H1 (cell line): ENCODE data around the gene PLB1. TPM values are rescaled to one million over a fixed set of nuclear protein-coding genes. Genes with fewer than 3 reads are reported as not detected.

Source experiments
- CHD7 ChIP-seq: fragments of 300-600 bp; sonication (generic); IDR thresholded peaks from 2 replicates; pipeline ENCODE4 v1.7.1; 2012; ENCODE audit warnings: low read length, moderate library complexity, mild to moderate bottlenecking, inconsistent platforms; ENCODE audit not compliant: insufficient replicate concordance
- GTF2F1 ChIP-seq: IDR thresholded peaks from 2 replicates; pipeline ENCODE4 v1.6.1; 2012; ENCODE audit warnings: low read depth, low read length, improper control_type of control experiment, borderline replicate concordance
- RFX5 ChIP-seq: IDR thresholded peaks from 2 replicates; pipeline ENCODE4 v1.6.1; 2011; ENCODE audit warnings: low read depth, low read length, improper control_type of control experiment, borderline replicate concordance
- polyA plus RNA-seq, 7 experiments: library from polyadenylated mRNA; depleted of rRNA in 3 of 7; stranded (reverse) in 5 of 7; unstranded in 2 of 7; fragments of >200 nt in 5 of 7; fragments of 200-250 nt in 2 of 7; gene quantifications; 1 replicate in 5 of 7; 2 replicates in 1 of 7; 4 replicates in 1 of 7; pipeline versions ENCODE4 v1.2.1 to v1.2.3, GENCODE V29; 2011 to 2013; ENCODE audit warnings: missing spikeins in 2 of 7, mixed read lengths in 2 of 7
- total RNA-seq: library from RNA; stranded (reverse); fragmentation: NEBNext Ultra II Directional; extraction: Animal tissue kit (Norgen Biotek cat#: 25700); gene quantifications from 2 replicates; pipeline ENCODE4 v1.2.1, GENCODE V29; 2021

PLB1 gene
- total and polyA plus RNA-seq, 2 of the 8 experiments (the other 6 are each of a cell fraction or from before 2014, with no cell fraction given): 0.20 to 0.36 TPM

GRCh38 chr2:28670856-28671255 lies 175.0 kb downstream of the PLB1 start (continued):
- TF ChIP-seq CHD7 (no peak), GTF2F1 (no peak), RFX5 (no peak)
- TF ChIP-seq, all 59 proteins: peak for 0
